Upper lobe of left lung (tissue), 4 donors: ENCODE results near the gene ME3.

Experiments
- EP300 ChIP-seq, 4 donors: sonication (generic); formaldehyde crosslinking; IDR thresholded peaks; one replicate each; pipeline ENCODE4 v1.5.1; 2017; ENCODE audit warnings: antibody characterized with exemption in 4 of 4, control low read depth in 2 of 4
- POLR2A ChIP-seq, 4 donors: fragments of 450-650 bp; IDR thresholded peaks; one replicate each; pipeline ENCODE4 v1.5.1; 2016 to 2017; ENCODE audit warnings: antibody characterized with exemption in 4 of 4, mild to moderate bottlenecking in 2 of 4
- TF ChIP-seq, protein P1 (sequence below), 6 experiments: fragments of 450-650 bp in 4 of 6; fragments of 200-600 bp in 2 of 6; sonication (generic) in 2 of 6; IDR thresholded peaks; one replicate each; pipeline ENCODE4 v1.5.1; 2016 to 2019; ENCODE audit warnings: antibody characterized with exemption in 6 of 6

DNA sequence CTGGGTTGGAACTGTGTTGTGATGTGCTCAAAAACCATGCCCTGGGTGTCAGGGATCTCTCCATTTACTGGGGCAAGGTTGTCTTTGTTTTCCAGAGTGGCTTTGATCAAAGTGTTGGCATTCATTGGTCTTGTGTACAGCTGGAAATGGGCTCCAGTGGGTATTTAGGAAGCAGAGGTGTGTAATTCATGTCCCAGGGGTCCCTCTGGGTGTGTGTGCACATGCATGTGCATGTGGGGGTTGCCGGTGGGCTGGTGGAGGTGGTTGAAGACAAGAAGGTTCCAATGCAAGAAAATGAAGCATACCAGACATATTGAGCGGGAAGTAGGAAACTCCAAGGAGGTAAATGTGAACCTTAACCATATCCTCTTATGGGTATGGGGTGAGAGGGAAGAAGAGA is 121.7 kb downstream of the ME3 start:
- TF ChIP-seq, protein P1, sequence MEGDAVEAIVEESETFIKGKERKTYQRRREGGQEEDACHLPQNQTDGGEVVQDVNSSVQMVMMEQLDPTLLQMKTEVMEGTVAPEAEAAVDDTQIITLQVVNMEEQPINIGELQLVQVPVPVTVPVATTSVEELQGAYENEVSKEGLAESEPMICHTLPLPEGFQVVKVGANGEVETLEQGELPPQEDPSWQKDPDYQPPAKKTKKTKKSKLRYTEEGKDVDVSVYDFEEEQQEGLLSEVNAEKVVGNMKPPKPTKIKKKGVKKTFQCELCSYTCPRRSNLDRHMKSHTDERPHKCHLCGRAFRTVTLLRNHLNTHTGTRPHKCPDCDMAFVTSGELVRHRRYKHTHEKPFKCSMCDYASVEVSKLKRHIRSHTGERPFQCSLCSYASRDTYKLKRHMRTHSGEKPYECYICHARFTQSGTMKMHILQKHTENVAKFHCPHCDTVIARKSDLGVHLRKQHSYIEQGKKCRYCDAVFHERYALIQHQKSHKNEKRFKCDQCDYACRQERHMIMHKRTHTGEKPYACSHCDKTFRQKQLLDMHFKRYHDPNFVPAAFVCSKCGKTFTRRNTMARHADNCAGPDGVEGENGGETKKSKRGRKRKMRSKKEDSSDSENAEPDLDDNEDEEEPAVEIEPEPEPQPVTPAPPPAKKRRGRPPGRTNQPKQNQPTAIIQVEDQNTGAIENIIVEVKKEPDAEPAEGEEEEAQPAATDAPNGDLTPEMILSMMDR (IDR thresholded peaks at IDR 0.05): no peak
- TF ChIP-seq POLR2A (IDR thresholded peaks at IDR 0.05): no peak
- TF ChIP-seq EP300 (IDR thresholded peaks at IDR 0.05): no peak
